Endothelial cell of umbilical vein (primary cell): ENCODE measurements around the gene UBXN6. TPM values are rescaled to one million over a fixed set of nuclear protein-coding genes. Genes with fewer than 3 reads are reported as not detected.

ENCODE experiments used
- BruUV-seq: library from RNA; stranded (reverse); fragments of 400-500 nt; replicated peaks from 2 replicates; lab custom pipeline; 2021; lab: Mats Ljungman, UMichigan
- CTCF ChIA-PET: fragments of 300-600, 350-600 bp; sonication (Branson Sonifier 250); formaldehyde crosslinking; loops from one replicate; lab custom pipeline; 2021; ENCODE audit warnings: antibody characterized with exemption, inconsistent platforms; lab: Charles Lee
- POLR2A ChIA-PET: fragments of 300-600, 350-600 bp; sonication (Branson Sonifier 250); formaldehyde crosslinking; loops from one replicate; lab custom pipeline; 2021; ENCODE audit warnings: antibody characterized with exemption, inconsistent platforms; lab: Charles Lee
- DNase-seq: peaks from one replicate; pipeline ENCODE4 v3.0.0-alpha.2; 2011; ENCODE audit warnings: low read depth, low spot score
- FAIRE-seq: peaks from 2 replicates; lab custom pipeline; 2011; peaks lifted over from hg19 to GRCh38; lab: Jason Lieb, UNC
- H2AFZ ChIP-seq: 2 replicates; pipeline ENCODE4 v1.6.0; 2012; ENCODE audit warnings: low read depth, low read length, control low read depth, inconsistent platforms
- H3K27ac ChIP-seq: 2 replicates; pipeline ENCODE4 v1.5.1; 2011; ENCODE audit warnings: low read depth, mild to moderate bottlenecking, control low read depth, low read length, moderate library complexity; ENCODE audit not compliant: insufficient read depth
- H3K27me3 ChIP-seq, 2 experiments: 2 replicates each; pipeline versions ENCODE4 v1.6.0 to v1.6.1; 2011; ENCODE audit warnings: low read length in 2 of 2, mixed read lengths in 1 of 2; ENCODE audit not compliant: control insufficient read depth in 2 of 2, insufficient read depth in 2 of 2
- H3K36me3 ChIP-seq, 2 experiments: 2 replicates in 1 of 2; 3 replicates in 1 of 2; pipeline ENCODE4 v1.5.1; 2011; ENCODE audit warnings: low read length in 2 of 2, mild to moderate bottlenecking in 1 of 2, moderate library complexity in 1 of 2; ENCODE audit not compliant: control insufficient read depth in 2 of 2, insufficient read depth in 2 of 2; ENCODE audit errors: extremely low read depth in 1 of 2
- H3K4me1 ChIP-seq: 3 replicates; pipeline ENCODE4 v1.5.1; 2011; ENCODE audit warnings: mild to moderate bottlenecking, low read length; ENCODE audit not compliant: control insufficient read depth, insufficient read depth; ENCODE audit errors: extremely low read depth
- H3K4me2 ChIP-seq: 2 replicates; pipeline ENCODE4 v1.6.1; 2011; ENCODE audit warnings: low read length, control low read depth, mixed read lengths; ENCODE audit not compliant: insufficient read depth
- H3K4me3 ChIP-seq, 3 experiments: fragments of 200-600 bp in 1 of 3; sonication (generic), shearing (Covaris generic) in 1 of 3; replicated peaks in 1 of 3; 2 replicates each; pipeline ENCODE4 v1.5.1; 2011 to 2016; ENCODE audit warnings: control low read depth in 3 of 3, low read length in 3 of 3, mild to moderate bottlenecking in 2 of 3, inconsistent platforms in 1 of 3, low read depth in 1 of 3, moderate library complexity in 1 of 3; ENCODE audit not compliant: insufficient read depth in 1 of 3
- H3K79me2 ChIP-seq: 2 replicates; pipeline ENCODE4 v1.6.0; 2012; ENCODE audit warnings: low read length, inconsistent platforms; ENCODE audit not compliant: control insufficient read depth, insufficient read depth
- H3K9ac ChIP-seq: replicated peaks from 2 replicates; pipeline ENCODE3; 2011; ENCODE audit warnings: low read length, control low read depth; ENCODE audit not compliant: insufficient read depth; ENCODE audit errors: extremely low read depth
- H3K9me1 ChIP-seq: replicated peaks from 3 replicates; pipeline ENCODE4 v1.6.0; 2011; ENCODE audit warnings: mild to moderate bottlenecking, low read length; ENCODE audit not compliant: control insufficient read depth, insufficient read depth; ENCODE audit errors: extremely low read depth
- H3K9me3 ChIP-seq: replicated peaks from 2 replicates; pipeline ENCODE4 v1.5.1; 2012; ENCODE audit warnings: low read length, inconsistent platforms; ENCODE audit not compliant: control insufficient read depth, insufficient read depth
- H4K20me1 ChIP-seq: replicated peaks from 2 replicates; pipeline ENCODE3; 2011; ENCODE audit warnings: mild to moderate bottlenecking, low read length; ENCODE audit not compliant: control insufficient read depth, insufficient read depth; ENCODE audit errors: extremely low read depth
- EZH2 ChIP-seq: IDR thresholded peaks from 2 replicates; pipeline ENCODE4 v1.6.1; 2012; ENCODE audit warnings: borderline replicate concordance, low read depth, mild to moderate bottlenecking, moderate library complexity, low read length, inconsistent platforms; ENCODE audit not compliant: severe bottlenecking
- FOS ChIP-seq: IDR thresholded peaks from 2 replicates; pipeline ENCODE4 v1.6.1; 2011; ENCODE audit warnings: mild to moderate bottlenecking, low read length, moderate library complexity, borderline replicate concordance; ENCODE audit not compliant: insufficient read depth
- GATA2 ChIP-seq: IDR thresholded peaks from 2 replicates; pipeline ENCODE4 v1.7.0; 2011; ENCODE audit warnings: low read depth, mild to moderate bottlenecking, moderate library complexity, mixed read lengths, low read length; ENCODE audit not compliant: insufficient read length, insufficient read depth
- JUN ChIP-seq: IDR thresholded peaks from 2 replicates; pipeline ENCODE4 v1.6.1; 2011; ENCODE audit warnings: borderline replicate concordance, low read depth; ENCODE audit not compliant: insufficient read length, insufficient read depth
- MYC ChIP-seq: IDR thresholded peaks from one replicate; pipeline ENCODE4 v1.6.1; 2011; ENCODE audit warnings: mild to moderate bottlenecking, low read depth, low read length
- POLR2A ChIP-seq: IDR thresholded peaks from 2 replicates; pipeline ENCODE4 v1.6.1; 2012; ENCODE audit warnings: low read depth, mild to moderate bottlenecking, control low read depth, low read length
- POLR2AphosphoS5 ChIP-seq: IDR thresholded peaks from 2 replicates; pipeline ENCODE4 v1.6.1; 2012; ENCODE audit warnings: low read depth, mild to moderate bottlenecking, control low read depth, low read length, moderate library complexity; ENCODE audit not compliant: insufficient read depth
- dilution Hi-C: fragments of 300-500 bp; cut with MboI; formaldehyde crosslinking; loops from one replicate; pipeline ENCODE4 v1.15.0; 2019; ENCODE audit warnings: low sequenced_read_pairs; ENCODE audit not compliant: extremely low pct_ligation_motif_present
- intact Hi-C: fragments of 100-400 bp; cut with micrococcal nuclease; formaldehyde crosslinking; loops from one replicate; pipeline ENCODE4 v1.10.0; 2022
- polyA plus RNA-seq, 4 experiments: library from polyadenylated mRNA; depleted of rRNA in 3 of 4; stranded (reverse) in 3 of 4; unstranded in 1 of 4; fragments of >200 nt; gene quantifications; 2 replicates each; pipeline versions ENCODE4 v1.2.1 to v1.2.3, GENCODE V29; 2011 to 2012; ENCODE audit warnings: missing spikeins in 1 of 4
- total RNA-seq: library from RNA; stranded (reverse); gene quantifications from 2 replicates; pipeline ENCODE4 v1.2.3, GENCODE V29; 2021
- TF ChIP-seq, protein P1 (sequence below), 2 donors: IDR thresholded peaks; 1 replicate in 1 of 2; 2 replicates in 1 of 2; pipeline ENCODE4 v1.5.1; 2011; ENCODE audit warnings: low read length in 2 of 2, mild to moderate bottlenecking in 2 of 2, moderate library complexity in 2 of 2, control low read depth in 1 of 2, inconsistent platforms in 1 of 2, low read depth in 1 of 2; ENCODE audit not compliant: insufficient read depth in 1 of 2; ENCODE audit errors: extremely low read depth in 1 of 2
- TF ChIP-seq, protein P2 (sequence below): IDR thresholded peaks from 2 replicates; pipeline ENCODE4 v1.6.1; 2011; ENCODE audit not compliant: insufficient read depth, insufficient read length

UBXN6 gene
- total and polyA plus RNA-seq, 2 donors (not counting 3 experiments of a cell fraction or from before 2014, with no cell fraction given): 78.5 to 93.7 TPM

DNA sequence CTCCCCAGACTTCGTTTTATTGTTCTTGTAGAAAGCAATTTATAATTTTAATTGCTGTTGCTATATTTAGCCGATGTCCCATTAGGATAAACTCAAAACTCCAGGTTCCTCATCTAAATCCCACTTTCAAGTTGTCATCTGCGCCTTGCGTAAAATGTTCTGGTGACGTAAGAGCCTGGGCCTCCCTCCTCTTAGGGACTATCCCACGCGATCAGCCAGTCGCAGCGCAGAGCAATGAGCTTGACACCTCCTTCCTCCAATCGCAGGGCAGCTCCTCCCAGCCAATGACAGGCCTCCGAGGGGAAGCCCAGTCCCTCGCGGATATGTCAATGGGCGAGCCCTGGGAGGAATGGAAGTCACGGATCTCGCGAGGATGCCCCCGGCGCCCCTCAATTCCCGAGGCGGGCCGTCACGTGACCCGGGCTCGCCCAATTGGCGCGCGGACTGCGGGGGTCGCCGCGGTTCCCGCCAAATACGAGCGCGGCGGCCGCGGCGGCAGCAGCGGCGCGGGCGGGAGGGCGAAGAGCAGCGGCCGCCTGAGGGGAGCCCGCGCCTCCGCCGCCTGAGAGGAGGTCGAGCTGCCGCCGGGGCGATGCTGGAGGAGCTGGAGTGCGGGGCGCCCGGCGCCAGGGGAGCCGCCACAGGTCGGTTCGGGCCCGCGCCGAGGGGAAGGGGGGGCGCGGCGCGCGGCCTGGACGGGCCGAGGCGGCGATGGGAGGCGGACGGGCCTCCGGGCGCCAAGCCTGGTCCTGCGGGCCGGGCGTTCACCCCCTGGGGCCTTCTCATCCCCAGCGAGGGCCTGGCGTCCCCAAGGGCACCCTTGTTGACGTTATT lies 55.2 kb downstream of the UBXN6 start, which contains the start of gene CHAF1A:
Gene CHAF1A (plus strand): TSS at position 470 of the 834 bp plus-strand sequence. CDS start 123 bp downstream, at position 593.
- intact Hi-C loops: loop anchor here (1.0 to 5.0 kb wide), 3 partner anchors 55 to 235 kb away; partner anchors contain the start of genes TNFAIP8L1 and UBXN6
- Histone ChIP-seq H3K9me3 (no peaks in the 10 kb centered on the region), H3K27me3 (no peaks in the 10 kb centered on the region), H3K4me2 (peak within 1 kb of the TSS; percentile 89), H3K36me3 (peaks cover 0 to 2% of the 10 kb centered on the region in 2 experiments), H3K4me3 (peak within 1 kb of the TSS; percentile 64 to 74 (median 67)), H2AFZ (peak within 1 kb of the TSS; percentile 71), H3K27ac (peak within 1 kb of the TSS; percentile 73), H3K9ac (peak within 1 kb of the TSS; percentile 90), H3K4me1 (peaks cover 21% of the 10 kb centered on the region), H3K79me2 (peaks cover 66% of the 10 kb centered on the region), H4K20me1 (no peaks in the 10 kb centered on the region), H3K9me1 (no peaks in the 10 kb centered on the region)
- FAIRE-seq (peak; percentile 100), DNase-seq (peak; percentile 100)
- TF ChIP-seq MYC: no peak
- no peak for TF ChIP-seq POLR2A
- TF ChIP-seq POLR2AphosphoS5: peak; percentile 44
- TF ChIP-seq, protein P1, sequence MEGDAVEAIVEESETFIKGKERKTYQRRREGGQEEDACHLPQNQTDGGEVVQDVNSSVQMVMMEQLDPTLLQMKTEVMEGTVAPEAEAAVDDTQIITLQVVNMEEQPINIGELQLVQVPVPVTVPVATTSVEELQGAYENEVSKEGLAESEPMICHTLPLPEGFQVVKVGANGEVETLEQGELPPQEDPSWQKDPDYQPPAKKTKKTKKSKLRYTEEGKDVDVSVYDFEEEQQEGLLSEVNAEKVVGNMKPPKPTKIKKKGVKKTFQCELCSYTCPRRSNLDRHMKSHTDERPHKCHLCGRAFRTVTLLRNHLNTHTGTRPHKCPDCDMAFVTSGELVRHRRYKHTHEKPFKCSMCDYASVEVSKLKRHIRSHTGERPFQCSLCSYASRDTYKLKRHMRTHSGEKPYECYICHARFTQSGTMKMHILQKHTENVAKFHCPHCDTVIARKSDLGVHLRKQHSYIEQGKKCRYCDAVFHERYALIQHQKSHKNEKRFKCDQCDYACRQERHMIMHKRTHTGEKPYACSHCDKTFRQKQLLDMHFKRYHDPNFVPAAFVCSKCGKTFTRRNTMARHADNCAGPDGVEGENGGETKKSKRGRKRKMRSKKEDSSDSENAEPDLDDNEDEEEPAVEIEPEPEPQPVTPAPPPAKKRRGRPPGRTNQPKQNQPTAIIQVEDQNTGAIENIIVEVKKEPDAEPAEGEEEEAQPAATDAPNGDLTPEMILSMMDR (IDR thresholded peaks at IDR 0.05; ENCODE audit: extremely low read depth in 1 of 2, insufficient read depth in 1 of 2, low read depth in 1 of 2, low read length in 2 of 2): no peak
- no peak for TF ChIP-seq GATA2
- TF ChIP-seq EZH2: no peak
- no peak for TF ChIP-seq FOS
- peak; percentile 13 for TF ChIP-seq JUN
- TF ChIP-seq, protein P2, sequence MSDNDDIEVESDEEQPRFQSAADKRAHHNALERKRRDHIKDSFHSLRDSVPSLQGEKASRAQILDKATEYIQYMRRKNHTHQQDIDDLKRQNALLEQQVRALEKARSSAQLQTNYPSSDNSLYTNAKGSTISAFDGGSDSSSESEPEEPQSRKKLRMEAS: peak; percentile 83
- BruUV-seq: no TSS peak
- dilution Hi-C loops: no loop called here
- CTCF ChIA-PET: interaction anchor here (0.5 to 3.0 kb wide), 15 partner anchors 8 to 139 kb away, joined by 3 to 54 read pairs (median 3); partner anchors contain the start of genes HDGFL2 and MPND
- POLR2A ChIA-PET: interaction anchor here (0.5 to 1.0 kb wide), 3 partner anchors 9 to 27 kb away, joined by 3 read pairs; no protein-coding TSS in a partner anchor
